Measurements from ENCODE around the gene HS6ST1. TPM values are rescaled to one million over a fixed set of nuclear protein-coding genes. Genes with fewer than 3 reads are reported as not detected.

HS6ST1 gene
- total RNA-seq, 1 experiment from 2014 or later = 63.3 TPM

- Histone ChIP-seq H3K4me1 (ENCODE audit: insufficient read depth, low read length, poor library complexity, severe bottlenecking) (no peaks in the 10 kb centered on the region), H3K36me3 (ENCODE audit: insufficient read depth, low read length, poor library complexity, severe bottlenecking) (no peaks in the 10 kb centered on the region), H3K27me3 (replicated peaks; ENCODE audit: insufficient read depth, low read depth, low read length, poor library complexity) (no peaks in the 10 kb centered on the region), H3K9me3 (ENCODE audit: low read depth, low read length, poor library complexity, severe bottlenecking) (no peaks in the 10 kb centered on the region), H3K27ac (ENCODE audit: low read depth, low read length, poor library complexity, severe bottlenecking) (no peak overlapping the region), H3K4me3 (ENCODE audit: low read depth, low read length, poor library complexity, severe bottlenecking) (no peak overlapping the region)
- CTCF ChIA-PET = no interaction called here
- no TSS peak for BruUV-seq (replicated peaks)
- intact Hi-C loops (cut with micrococcal nuclease; ENCODE audit: unreplicated experiment) = no loop called here
- DNase-seq (ENCODE audit: low spot score) = no peak
- POLR2A ChIA-PET (ENCODE audit: low non-redundant PET) = no interaction called here
- TF ChIP-seq CTCF (conservative IDR thresholded peaks at IDR 0.05; ENCODE audit: low read depth, low read length) = no peak
- TF ChIP-seq EZH2 (IDR thresholded peaks at IDR 0.05; ENCODE audit: borderline replicate concordance, low read depth, low read length, poor library complexity, severe bottlenecking) = no peak
Measured at GRCh38 chr2:128280901-128281321, 37.8 kb downstream of the HS6ST1 start.

DNA sequence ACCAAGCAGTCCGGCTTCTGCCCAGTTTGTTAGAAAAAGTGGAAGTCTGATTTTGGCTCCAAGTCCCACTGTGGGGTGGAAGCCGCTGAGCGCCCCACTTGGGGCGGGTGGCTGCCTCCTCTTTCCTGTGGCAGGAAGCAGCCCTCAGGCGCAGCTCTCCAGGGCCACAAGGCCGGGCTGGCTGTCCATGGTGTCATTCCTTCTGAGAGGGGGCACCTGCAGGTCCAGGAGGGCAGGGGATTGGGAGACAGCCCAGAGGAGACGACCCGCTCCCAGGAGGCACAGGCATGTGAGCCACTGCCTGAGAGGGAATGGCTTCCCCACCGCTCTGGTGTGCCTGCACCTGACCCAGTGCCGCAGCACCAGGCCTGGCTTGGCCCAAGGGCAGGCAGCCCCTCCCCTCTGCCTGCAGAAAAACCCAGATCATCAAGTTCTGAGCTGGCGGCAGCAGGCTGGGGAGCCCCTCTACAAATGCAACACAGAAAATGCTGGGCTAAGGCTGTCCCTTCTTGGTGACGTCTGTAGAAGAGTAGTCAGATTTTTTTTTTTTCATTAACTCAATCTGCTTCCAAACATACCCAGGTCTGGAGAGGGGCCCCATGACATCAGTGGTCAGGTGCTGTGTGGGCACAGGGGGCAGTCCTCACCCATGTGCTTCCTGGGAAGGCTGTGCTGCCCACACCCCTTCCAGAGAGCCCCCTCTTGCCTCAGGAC lies 38.4 kb downstream of the HS6ST1 start:
- no TSS peak for BruUV-seq (replicated peaks)

GRCh38 chr2:128279786-128280157 lies 38.9 kb downstream of the HS6ST1 start:
- intact Hi-C loops (cut with micrococcal nuclease; ENCODE audit: unreplicated experiment) = no loop called here

More for the DNA sequence above, 38.4 kb downstream of the HS6ST1 start:
- ChIA-PET POLR2A (ENCODE audit: low non-redundant PET) (no interaction called here), CTCF (no interaction called here)
- Histone ChIP-seq H3K4me3 (ENCODE audit: low read depth, low read length, poor library complexity, severe bottlenecking) (no peak overlapping the region), H3K27me3 (replicated peaks; ENCODE audit: insufficient read depth, low read depth, low read length, poor library complexity) (no peaks in the 10 kb centered on the region), H3K36me3 (ENCODE audit: insufficient read depth, low read length, poor library complexity, severe bottlenecking) (peaks cover 3% of the 10 kb centered on the region), H3K27ac (ENCODE audit: low read depth, low read length, poor library complexity, severe bottlenecking) (no peak overlapping the region), H3K4me1 (ENCODE audit: insufficient read depth, low read length, poor library complexity, severe bottlenecking) (no peaks in the 10 kb centered on the region), H3K9me3 (ENCODE audit: low read depth, low read length, poor library complexity, severe bottlenecking) (no peaks in the 10 kb centered on the region)
- intact Hi-C loops (cut with micrococcal nuclease; ENCODE audit: unreplicated experiment) = no loop called here
- TF ChIP-seq EZH2 (IDR thresholded peaks at IDR 0.05; ENCODE audit: borderline replicate concordance, low read depth, low read length, poor library complexity, severe bottlenecking) (no peak), CTCF (conservative IDR thresholded peaks at IDR 0.05; ENCODE audit: low read depth, low read length) (no peak)
- no peak for DNase-seq (ENCODE audit: low spot score)

More at GRCh38 chr2:128279786-128280157, 38.9 kb downstream of the HS6ST1 start:
- Histone ChIP-seq H3K36me3 (ENCODE audit: insufficient read depth, low read length, poor library complexity, severe bottlenecking) (peaks cover 9% of the 10 kb centered on the region), H3K4me1 (ENCODE audit: insufficient read depth, low read length, poor library complexity, severe bottlenecking) (no peaks in the 10 kb centered on the region), H3K27me3 (replicated peaks; ENCODE audit: insufficient read depth, low read depth, low read length, poor library complexity) (no peaks in the 10 kb centered on the region), H3K9me3 (ENCODE audit: low read depth, low read length, poor library complexity, severe bottlenecking) (peaks cover 5% of the 10 kb centered on the region), H3K27ac (ENCODE audit: low read depth, low read length, poor library complexity, severe bottlenecking) (no peak overlapping the region), H3K4me3 (ENCODE audit: low read depth, low read length, poor library complexity, severe bottlenecking) (no peak overlapping the region)
- TF ChIP-seq EZH2 (IDR thresholded peaks at IDR 0.05; ENCODE audit: borderline replicate concordance, low read depth, low read length, poor library complexity, severe bottlenecking) (no peak), CTCF (conservative IDR thresholded peaks at IDR 0.05; ENCODE audit: low read depth, low read length) (no peak)
- no TSS peak for BruUV-seq (replicated peaks)
- POLR2A ChIA-PET (ENCODE audit: low non-redundant PET) = interaction anchor here (0.7 kb wide), 1 partner anchor 42 kb away, joined by 23 read pairs; no protein-coding TSS in a partner anchor
- CTCF ChIA-PET = no interaction called here
- no peak for DNase-seq (ENCODE audit: low spot score)

All from A673 (cell line).